HG03064 (cell line): ENCODE data around the gene MAGEF1.
"Not testable (repeated sequence)": the region's sequence is repeated elsewhere in the genome, so short reads cannot be mapped to it uniquely, and the experiment has no call there.

Experiments
- ATAC-seq: cut with Tn5 transposase; IDR thresholded peaks from one replicate; pipeline ENCODE4 v1.9.1; 2021; ENCODE audit warnings: low read depth; ENCODE audit not compliant: unreplicated experiment

The MAGEF1 gene

GRCh38 chr3:184743248-184743647 is 31.4 kb upstream of the MAGEF1 start:
- ATAC-seq, result no peak

GRCh38 chr3:184742676-184743135 is 30.8 kb upstream of the MAGEF1 start:
- no peak for ATAC-seq

GRCh38 chr3:184741798-184742675 is 30.2 kb upstream of the MAGEF1 start:
- no peak for ATAC-seq

GRCh38 chr3:184741259-184741556 is 29.3 kb upstream of the MAGEF1 start:
- ATAC-seq, result no peak

- ATAC-seq, result no peak
These were observed 28.8 kb upstream of the MAGEF1 start for GRCh38 chr3:184740509-184741258.

DNA sequence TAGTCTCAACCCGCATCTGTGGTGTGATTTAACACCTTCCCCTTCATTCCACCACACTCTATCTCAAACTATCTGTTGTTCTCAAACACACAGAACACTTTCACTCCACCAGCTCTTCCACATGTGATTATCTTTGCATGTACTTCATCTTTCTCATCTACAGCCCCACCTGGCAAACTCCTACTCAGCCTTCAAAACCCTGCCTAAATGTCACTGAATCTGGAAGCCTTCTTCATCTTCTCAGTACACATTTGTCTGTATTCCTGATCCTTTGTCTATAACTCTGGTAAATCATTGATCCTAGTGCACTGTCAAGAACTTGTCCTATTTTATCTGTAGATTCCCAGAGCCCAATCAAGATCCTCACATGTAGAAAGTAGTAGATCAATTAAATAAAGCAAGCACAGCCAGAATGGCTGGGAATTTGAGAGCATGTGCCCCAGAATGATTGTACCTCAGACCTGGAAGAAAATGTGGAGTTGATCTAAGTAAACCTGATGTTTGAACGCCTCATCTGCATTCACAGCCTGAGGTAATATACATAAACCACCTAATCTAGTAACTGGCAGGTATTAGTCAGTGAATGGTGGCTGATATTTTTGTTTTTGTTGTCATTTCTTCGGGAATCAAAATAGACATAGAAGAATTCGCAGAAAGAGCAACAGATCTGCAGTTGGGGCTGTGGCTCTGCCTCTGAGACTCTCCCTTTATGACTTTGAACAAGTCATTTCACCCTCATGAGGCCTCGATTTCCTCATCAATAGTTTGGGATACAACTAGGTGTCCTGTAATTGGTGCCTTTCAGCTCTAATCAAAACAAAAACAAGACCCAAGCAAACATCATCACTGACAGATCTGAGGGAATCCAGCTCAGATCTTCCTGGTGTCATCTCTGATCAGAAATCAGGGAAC is 28.0 kb upstream of the MAGEF1 start:
- no peak for ATAC-seq

DNA sequence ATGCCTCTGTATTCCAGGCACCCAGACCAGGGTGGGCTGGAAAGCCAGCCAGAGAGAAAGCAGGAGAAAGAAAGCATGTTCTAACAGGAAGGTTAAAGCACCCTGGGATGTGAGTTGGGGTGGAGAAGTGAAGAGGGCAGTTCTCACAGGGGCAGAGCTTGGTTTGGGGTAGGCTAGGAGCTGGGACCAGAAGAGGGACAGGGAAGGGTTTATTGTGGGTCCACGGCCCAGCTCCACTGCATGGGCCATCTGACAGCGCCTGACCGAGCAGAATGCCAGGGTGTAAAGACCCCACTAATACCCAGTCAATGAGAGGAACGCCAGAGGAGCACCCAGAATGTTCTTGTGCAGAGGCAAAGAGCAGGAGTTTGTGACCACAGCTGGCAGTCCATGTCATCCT is 27.1 kb upstream of the MAGEF1 start:
- no peak for ATAC-seq

GRCh38 chr3:184738506-184738890 is 26.6 kb upstream of the MAGEF1 start:
- ATAC-seq, result no peak

DNA sequence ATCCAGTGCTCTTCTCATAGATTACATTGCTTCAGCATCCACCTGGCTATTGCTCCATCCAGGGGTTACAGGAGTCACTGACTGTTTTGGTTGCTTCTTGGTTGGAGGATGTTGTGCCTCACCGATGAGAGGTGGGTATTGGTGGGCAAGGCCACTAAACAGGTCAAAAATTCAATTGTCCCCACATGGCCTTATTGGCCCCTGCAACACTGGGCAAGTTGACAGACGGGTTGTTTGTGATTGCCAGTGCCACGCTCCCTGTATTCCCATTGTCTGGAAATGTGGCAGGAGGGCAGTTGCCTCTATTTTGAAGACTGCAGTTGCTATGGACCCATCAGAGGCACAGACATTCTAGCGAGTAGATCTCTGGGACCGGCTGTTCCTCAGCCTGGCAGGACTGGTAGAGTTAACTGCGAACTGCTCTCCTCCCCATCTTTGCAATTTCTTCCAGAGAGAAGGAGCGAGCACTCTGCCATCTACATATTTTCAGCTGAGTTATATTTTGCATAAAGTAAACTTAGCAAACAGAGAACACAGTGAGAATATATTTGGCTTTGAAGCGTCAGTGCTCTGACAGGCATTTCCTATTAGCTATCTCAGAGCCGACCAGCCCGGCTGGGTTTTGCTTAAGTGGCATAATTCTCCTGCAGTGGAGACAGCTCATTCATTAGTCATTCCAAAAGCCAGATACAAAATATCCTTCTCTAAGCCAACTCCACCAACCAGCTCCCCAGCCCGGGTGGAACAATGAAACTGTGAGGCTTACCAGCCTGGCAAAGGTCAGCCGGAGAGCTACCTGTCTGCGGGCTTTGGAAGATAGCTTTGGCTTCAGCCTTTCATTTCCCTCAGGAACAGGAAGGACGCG is 26.0 kb upstream of the MAGEF1 start:
- ATAC-seq, result no peak

DNA sequence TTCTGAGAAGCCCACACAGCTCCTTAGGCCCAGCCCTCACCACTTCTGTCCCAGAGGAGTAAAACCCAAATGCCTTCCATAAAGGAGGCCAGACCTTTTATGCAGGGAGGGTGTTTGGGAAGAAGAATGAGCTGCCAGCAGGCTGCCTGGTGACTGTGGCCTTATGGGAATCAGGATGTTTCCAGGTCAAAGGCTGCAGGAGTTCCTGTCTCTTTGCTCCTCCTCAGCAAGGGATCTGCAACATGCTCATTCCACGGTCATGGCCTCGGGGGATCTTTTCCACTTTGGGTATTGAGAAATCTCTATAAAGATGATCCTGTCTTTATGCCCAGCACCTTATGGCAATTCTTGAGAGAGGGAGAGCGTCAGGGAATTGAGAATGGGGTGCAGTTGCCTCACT is 25.2 kb upstream of the MAGEF1 start:
- no peak for ATAC-seq

DNA sequence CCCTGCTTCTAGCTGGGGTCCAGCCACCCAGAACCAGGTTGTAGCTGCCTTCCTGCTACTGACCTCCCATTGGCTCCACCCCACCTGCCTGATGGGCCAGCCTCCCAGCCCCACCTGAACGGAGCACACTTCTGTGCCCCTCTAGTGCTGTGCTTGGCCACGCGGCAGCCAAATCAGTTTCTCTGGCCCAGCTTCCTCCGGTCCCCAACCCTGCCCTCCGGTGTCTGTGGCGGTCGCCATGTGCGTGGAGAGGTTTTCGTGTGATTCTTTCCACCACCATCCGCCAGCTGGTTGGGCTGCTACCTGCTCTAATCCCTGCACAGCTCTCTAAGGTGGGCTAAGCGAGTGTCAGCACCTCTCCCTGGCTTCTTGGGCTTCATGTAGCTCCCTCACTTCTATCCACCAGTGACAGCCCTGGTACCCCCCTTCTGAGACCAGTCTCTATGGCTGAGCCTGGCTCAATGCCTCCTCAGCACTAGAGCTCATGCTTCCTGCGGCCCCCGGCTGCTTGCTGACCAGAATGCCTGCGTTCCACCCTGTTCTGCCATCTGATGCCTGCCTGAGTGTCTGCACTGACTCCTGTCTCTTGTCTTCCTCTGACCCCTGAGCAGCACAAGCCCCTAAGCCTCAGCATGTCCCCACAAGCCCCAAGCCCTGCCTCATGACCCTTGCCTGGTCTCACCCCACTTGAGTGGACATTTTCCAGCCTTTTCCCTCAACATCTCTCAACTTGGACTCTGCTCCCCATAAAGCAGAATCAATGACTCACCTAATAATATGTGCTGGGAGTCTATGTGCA is 23.2 kb upstream of the MAGEF1 start:
- ATAC-seq, result no peak

DNA sequence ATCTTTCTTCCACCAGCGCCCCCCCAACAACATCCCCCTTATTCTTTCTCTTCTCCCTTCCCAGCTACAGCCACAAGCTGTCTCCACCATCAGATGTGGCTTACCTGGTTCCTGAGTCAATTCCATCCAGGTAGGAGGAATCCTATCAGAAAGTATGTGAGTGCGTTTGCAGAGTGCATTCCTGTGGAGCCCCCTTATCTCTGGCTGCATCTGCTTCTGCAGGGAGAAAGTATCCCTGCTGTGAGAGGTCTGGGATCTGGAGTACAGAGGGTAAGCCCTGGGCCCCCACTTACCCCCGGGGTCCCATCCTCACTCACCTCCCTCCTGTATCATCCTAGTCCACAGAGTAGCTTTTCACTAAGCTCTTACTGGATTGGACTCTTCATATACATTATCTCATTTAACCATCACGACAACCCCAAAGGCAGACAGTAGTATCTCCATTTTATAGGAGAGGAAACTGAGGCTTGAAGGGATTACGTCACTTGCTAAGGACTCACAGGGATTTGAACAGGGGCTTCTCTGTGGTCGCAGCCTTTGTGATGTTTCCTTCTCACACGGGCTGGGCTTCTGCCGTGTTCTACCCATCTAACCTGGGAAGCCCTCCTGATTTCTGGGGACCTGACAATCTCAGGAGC is 22.2 kb upstream of the MAGEF1 start:
- ATAC-seq, result no peak

GRCh38 chr3:184733181-184733580 is 21.3 kb upstream of the MAGEF1 start:
- ATAC-seq, result no peak

DNA sequence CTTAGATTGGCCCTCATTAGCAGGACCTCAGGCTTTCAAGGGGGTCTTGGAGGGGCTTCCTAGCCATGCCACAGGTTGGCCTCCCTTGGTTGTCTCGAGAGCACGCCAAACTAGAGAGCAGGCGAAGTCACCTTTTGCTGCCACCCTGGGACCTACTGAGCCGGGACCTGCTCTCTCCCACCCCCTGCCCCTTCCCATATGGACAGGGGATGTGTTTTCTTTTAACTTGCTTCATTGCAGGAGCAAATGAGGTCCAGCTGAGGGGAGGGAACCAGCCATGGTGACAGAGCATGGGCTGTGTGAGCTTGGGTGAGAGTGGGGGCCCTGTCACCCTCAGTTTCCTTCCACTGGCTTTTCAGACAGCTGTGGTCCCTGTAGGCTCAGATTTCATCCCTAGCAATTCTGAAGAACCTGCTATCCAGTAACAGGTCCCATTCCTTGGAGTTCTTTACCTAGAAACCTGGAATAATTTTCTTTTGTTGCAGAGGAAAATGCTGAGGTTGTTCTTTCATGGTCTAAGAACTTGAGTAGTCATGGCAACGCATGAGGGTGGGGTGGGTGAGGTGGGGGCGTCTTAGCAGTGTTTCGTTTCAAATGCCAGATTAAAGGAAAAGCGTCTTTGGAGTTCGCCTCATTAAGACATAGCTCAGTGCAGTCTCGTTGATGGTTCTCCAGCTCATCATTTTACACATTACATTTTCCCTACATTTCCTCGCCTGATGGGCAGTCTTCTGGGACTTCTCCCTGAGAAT is 20.1 kb upstream of the MAGEF1 start:
- no peak for ATAC-seq

DNA sequence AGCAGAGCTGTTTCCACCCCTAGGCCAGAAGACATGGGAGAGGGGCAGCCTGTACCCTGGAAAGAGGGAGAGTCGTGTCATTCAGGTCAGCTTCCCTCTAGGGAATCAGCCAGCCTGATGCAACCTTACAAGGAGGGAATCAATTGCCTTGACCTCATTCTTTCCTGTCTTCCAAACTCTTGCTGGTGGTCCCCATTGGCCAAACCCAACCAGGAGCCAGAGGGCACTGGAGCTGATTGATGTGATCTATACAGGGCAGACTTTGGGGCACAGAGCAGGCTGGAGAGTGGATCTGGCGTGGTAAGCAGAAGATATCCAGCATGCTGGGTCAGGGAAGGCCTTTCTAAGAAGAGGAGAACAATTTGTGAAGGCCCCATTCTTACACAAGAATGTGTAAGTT is 19.1 kb upstream of the MAGEF1 start:
- no peak for ATAC-seq

- not testable (repeated sequence) for ATAC-seq
These were observed 17.3 kb upstream of the MAGEF1 start for GRCh38 chr3:184729154-184729553.

- no peak for ATAC-seq
These were observed 16.2 kb upstream of the MAGEF1 start for GRCh38 chr3:184728010-184728527.
